Gastrocnemius medialis (tissue), 4 donors: ENCODE data around the gene MLYCD. TPM values are rescaled to one million over a fixed set of nuclear protein-coding genes. Genes with fewer than 3 reads are reported as not detected.

Experiments
- ATAC-seq, 2 donors: fragments of 150-250 bp; one replicate each; pipeline ENCODE4 v1.9.1; 2016
- DNase-seq, 2 donors: peaks; one replicate each; pipeline ENCODE4 v3.0.0-alpha.2; 2019
- H3K27ac ChIP-seq, 4 donors: fragments of 200-600 bp; sonication (generic); 1 replicate in 1 of 4; 2 replicates in 3 of 4; pipeline ENCODE4 v1.5.1; 2016 to 2018; ENCODE audit warnings: mild to moderate bottlenecking in 2 of 4, moderate library complexity in 1 of 4
- H3K27me3 ChIP-seq, 3 donors: fragments of 200-600 bp; sonication (generic) in 2 of 3; 1 replicate in 1 of 3; 2 replicates in 2 of 3; pipeline versions ENCODE4 v1.5.1 to v1.6.0; 2016 to 2019; ENCODE audit warnings: mild to moderate bottlenecking in 1 of 3, moderate library complexity in 1 of 3
- H3K36me3 ChIP-seq, 2 donors: fragments of 200-600 bp; sonication (generic) in 1 of 2; one replicate each; pipeline ENCODE4 v1.5.1; 2017 to 2018
- H3K4me1 ChIP-seq, 2 donors: fragments of 200-600 bp; sonication (generic) in 1 of 2; one replicate each; pipeline ENCODE4 v1.5.1; 2016 to 2017; ENCODE audit warnings: mild to moderate bottlenecking in 2 of 2
- H3K4me3 ChIP-seq, 4 donors: fragments of 200-600 bp; sonication (generic) in 3 of 4; 1 replicate in 1 of 4; 2 replicates in 3 of 4; pipeline ENCODE4 v1.5.1; 2016 to 2019; ENCODE audit warnings: mild to moderate bottlenecking in 2 of 4
- H3K9me3 ChIP-seq, 3 donors: fragments of 200-600 bp; sonication (generic) in 2 of 3; 1 replicate in 1 of 3; 2 replicates in 2 of 3; pipeline ENCODE4 v1.5.1; 2016 to 2019
- CTCF ChIP-seq, 5 experiments: fragments of 450-650 bp in 3 of 5; fragments of 200-600 bp in 2 of 5; sonication (generic) in 2 of 5; IDR thresholded peaks in 4 of 5; conservative IDR thresholded peaks in 1 of 5; 1 replicate in 4 of 5; 2 replicates in 1 of 5; pipeline ENCODE4 v1.5.1; 2016 to 2019; ENCODE audit warnings: antibody characterized with exemption in 5 of 5, mild to moderate bottlenecking in 3 of 5, moderate library complexity in 3 of 5
- POLR2A ChIP-seq, 2 donors: fragments of 450-650 bp; IDR thresholded peaks; one replicate each; pipeline ENCODE4 v1.6.1; 2017; ENCODE audit warnings: antibody characterized with exemption in 2 of 2, mild to moderate bottlenecking in 2 of 2, moderate library complexity in 2 of 2
- in situ Hi-C, 4 donors: fragments of 200-750 bp; cut with MboI; loops; one replicate each; pipeline versions ENCODE4 v1.15.0 to v1.8.0; 2017; ENCODE audit warnings: low sequenced_read_pairs in 4 of 4
- intact Hi-C: fragments of 100-400 bp; cut with DNase I; formaldehyde crosslinking; loops from one replicate; pipeline ENCODE4 v1.15.1; 2023; ENCODE audit warnings: low total_unique reads
- total RNA-seq, 4 donors: library from RNA; depleted of rRNA; stranded (reverse); fragments of >200 nt; gene quantifications; one replicate each; pipeline versions ENCODE4 v1.1.0 to v1.2.3, GENCODE V29; 2016

MLYCD gene
- total RNA-seq, 4 donors from 2014 or later, result 10.3 to 20.8 (median 18.4) TPM

DNA sequence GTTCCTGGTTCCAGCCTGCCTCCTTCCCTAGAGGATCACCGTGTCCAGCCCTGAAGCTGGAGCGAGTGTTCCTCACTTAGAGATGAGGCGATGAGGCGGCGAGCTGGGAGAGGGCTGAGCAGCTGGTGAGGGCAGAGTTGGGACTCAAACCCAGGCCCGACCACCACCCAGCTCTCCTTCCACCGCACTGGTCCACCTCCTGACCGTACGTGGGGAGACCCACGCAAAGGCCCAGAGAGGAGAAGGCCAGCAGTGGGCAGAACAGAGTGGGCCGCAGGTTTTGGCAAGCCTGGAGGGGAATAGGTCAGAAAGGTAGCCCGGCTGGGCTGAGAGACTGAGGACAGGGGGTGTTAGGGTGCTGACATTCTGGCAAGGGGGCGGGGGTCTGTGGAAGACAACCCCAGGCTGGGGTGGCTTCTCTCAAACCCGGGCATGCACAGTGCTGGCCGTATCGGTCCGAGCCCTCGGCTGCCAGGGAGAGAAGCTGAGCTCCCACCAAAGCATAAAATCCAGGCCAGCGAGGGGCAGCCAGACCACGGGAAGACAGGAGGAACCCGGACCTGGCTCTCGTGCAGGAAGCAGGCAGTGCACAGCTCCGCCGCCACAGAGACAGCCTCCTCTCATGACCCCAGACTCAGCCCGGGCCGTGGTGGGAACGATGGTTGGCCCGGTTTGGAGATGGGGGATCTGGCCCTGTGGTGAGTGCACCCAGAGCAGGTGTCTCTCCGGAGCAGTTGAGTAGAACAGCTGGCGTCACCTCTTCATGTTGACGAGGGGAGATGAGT is 24.9 kb downstream of the MLYCD start:
- Histone ChIP-seq H3K27ac (no peak overlapping the region), H3K4me3 (no peak overlapping the region), H3K27me3 (no peaks in the 10 kb centered on the region), H3K4me1 (peaks cover 8 to 10% of the 10 kb centered on the region in 2 donors), H3K36me3 (peaks cover 0 to 23% of the 10 kb centered on the region in 2 donors), H3K9me3 (no peaks in the 10 kb centered on the region)
- ATAC-seq (no peak), DNase-seq (peak in 1 of 2 donors; percentile 8)
- in situ Hi-C loops, result loop anchor here in 1 of 4 donors (10.0 kb wide), 1 partner anchor 121 kb away; the partner anchor contains the start of gene SLC38A8
- TF ChIP-seq POLR2A (IDR thresholded peaks at IDR 0.05) (no peak), CTCF (IDR thresholded peaks at IDR 0.05 in 4 of 5, conservative IDR thresholded peaks at IDR 0.05 in 1 of 5) (no peak)
- intact Hi-C loops, result no loop called here

DNA sequence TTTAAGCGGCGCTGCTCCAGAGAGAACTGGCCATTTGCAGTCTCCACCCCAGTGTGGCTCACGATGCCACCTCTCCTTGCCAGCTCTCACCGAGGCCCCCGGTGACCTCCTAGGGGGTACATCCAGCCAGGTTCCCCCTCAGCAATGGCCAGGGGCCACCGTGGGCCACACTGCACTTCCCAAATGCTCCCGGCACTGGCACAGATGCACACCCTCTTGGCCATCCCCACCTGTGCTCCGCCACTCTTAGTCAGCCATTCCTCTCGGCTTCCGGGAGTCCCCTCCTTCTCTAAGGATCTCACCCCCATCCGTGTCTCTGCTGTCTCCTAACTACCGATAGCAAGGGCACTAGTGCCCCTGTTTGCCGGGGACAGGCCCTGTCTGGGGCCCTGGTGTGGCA is 25.8 kb downstream of the MLYCD start:
- intact Hi-C loops (no loop called here), in situ Hi-C loops (loop anchor here in 1 of 4 donors (10.0 kb wide), 1 partner anchor 120 kb away; the partner anchor contains the start of gene SLC38A8)
- H3K4me3 ChIP-seq, result no peak overlapping the region
- H3K36me3 ChIP-seq, result peaks cover 0 to 14% of the 10 kb centered on the region in 2 donors
- TF ChIP-seq CTCF (IDR thresholded peaks at IDR 0.05 in 4 of 5, conservative IDR thresholded peaks at IDR 0.05 in 1 of 5), result no peak
- no peak for TF ChIP-seq POLR2A (IDR thresholded peaks at IDR 0.05)
- peaks cover 8 to 10% of the 10 kb centered on the region in 2 donors for H3K4me1 ChIP-seq
- H3K27me3 ChIP-seq, result no peaks in the 10 kb centered on the region
- no peaks in the 10 kb centered on the region for H3K9me3 ChIP-seq
- DNase-seq, result no peak
- no peak for ATAC-seq
- H3K27ac ChIP-seq, result no peak overlapping the region

GRCh38 chr16:83925095-83925905 is 26.4 kb downstream of the MLYCD start:
- in situ Hi-C loops (loop anchor here in 1 of 4 donors (10.0 kb wide), 1 partner anchor 120 kb away; the partner anchor contains the start of gene SLC38A8), intact Hi-C loops (no loop called here)
- Histone ChIP-seq H3K4me1 (peaks cover 8 to 10% of the 10 kb centered on the region in 2 donors), H3K27me3 (no peaks in the 10 kb centered on the region), H3K9me3 (no peaks in the 10 kb centered on the region), H3K36me3 (peaks cover 0 to 7% of the 10 kb centered on the region in 2 donors), H3K4me3 (no peak overlapping the region), H3K27ac (no peak overlapping the region)
- DNase-seq (no peak), ATAC-seq (no peak)
- no peak for TF ChIP-seq POLR2A (IDR thresholded peaks at IDR 0.05)
- no peak for TF ChIP-seq CTCF (IDR thresholded peaks at IDR 0.05 in 4 of 5, conservative IDR thresholded peaks at IDR 0.05 in 1 of 5)

DNA sequence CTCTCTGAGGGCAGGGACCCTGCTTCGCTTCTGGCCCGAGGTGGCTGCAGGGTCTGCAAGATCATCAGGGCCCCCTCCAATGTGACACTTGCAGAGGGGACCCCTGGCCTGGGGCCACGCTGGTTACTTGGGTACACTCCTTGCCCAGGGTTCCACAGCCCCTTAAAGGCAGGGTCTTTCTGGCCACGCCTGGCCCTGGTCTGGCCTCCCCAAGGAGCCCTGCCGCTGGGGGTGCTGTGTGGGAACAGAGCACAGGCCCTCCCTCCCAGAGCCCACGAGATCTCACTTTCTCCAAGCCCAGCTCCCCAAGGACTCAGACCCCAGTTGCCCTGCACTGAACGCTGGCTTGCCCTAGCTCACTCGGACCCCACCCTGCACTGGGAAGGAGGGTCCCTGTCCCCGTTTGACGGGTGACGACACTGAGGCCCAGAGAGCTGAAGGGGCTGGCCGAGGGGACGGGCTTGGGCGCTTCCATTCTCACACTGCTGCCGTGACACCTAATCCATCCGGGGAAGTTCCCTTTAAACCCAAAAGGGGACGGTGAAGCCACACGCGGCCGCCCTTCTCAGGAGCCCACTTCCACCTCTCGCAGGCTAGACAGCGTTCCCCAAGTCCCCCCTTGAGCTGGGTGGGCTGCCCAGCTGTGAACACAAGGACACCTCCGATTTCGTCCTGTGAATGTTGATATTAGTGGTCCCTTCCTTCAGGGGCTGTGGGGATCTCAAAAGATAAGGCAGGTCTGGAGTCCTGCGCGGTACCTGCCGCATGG is 27.2 kb downstream of the MLYCD start:
- in situ Hi-C loops, result loop anchor here in 1 of 4 donors (10.0 kb wide), 1 partner anchor 119 kb away; the partner anchor contains the start of gene SLC38A8
- ATAC-seq, result no peak
- H3K27me3 ChIP-seq, result no peaks in the 10 kb centered on the region

More for the DNA sequence above, 27.2 kb downstream of the MLYCD start:
- intact Hi-C loops, result loop anchor here (2.0 kb wide), 3 partner anchors 27 to 137 kb away; partner anchors contain the start of gene OSGIN1
- Histone ChIP-seq H3K36me3 (peaks cover 0 to 5% of the 10 kb centered on the region in 2 donors), H3K9me3 (no peaks in the 10 kb centered on the region), H3K27ac (no peak overlapping the region), H3K4me3 (no peak overlapping the region), H3K4me1 (peaks cover 8 to 10% of the 10 kb centered on the region in 2 donors)
- no peak for TF ChIP-seq POLR2A (IDR thresholded peaks at IDR 0.05)
- no peak for TF ChIP-seq CTCF (IDR thresholded peaks at IDR 0.05 in 4 of 5, conservative IDR thresholded peaks at IDR 0.05 in 1 of 5)
- DNase-seq, result no peak
